Activated CD4-positive, alpha-beta T cell treated with anti-CD3 and anti-CD28 coated beads, Interleukin-2, amount 50 U/mL, for 1 hour (primary cell): Measurements from ENCODE around the gene MED13L.
"Not testable (repeated sequence)": the region's sequence is repeated elsewhere in the genome, so short reads cannot be mapped to it uniquely, and the experiment has no call there.

Source experiments
- DNase-seq: peaks from one replicate; pipeline ENCODE4 v3.0.0-alpha.2; 2020

The MED13L gene

DNA sequence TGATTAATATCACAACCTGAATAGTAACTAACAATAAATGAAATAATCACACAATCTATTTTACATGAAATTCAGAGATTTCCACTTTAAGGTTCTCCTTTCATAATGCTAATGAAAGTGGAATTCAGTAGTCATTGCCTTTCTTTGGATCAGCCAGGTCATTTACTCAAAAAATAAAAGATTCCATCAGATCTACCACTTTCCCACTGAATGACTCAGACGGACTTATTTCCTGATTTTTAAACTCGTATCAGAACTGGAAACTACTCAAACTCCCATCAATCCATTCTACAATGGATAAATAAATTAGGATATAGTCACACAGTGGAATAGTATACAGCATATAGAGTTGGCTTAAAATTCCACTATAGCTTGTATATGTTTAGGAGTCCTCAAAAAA, 237.1 kb downstream of the MED13L start:
- no peak for DNase-seq

DNA sequence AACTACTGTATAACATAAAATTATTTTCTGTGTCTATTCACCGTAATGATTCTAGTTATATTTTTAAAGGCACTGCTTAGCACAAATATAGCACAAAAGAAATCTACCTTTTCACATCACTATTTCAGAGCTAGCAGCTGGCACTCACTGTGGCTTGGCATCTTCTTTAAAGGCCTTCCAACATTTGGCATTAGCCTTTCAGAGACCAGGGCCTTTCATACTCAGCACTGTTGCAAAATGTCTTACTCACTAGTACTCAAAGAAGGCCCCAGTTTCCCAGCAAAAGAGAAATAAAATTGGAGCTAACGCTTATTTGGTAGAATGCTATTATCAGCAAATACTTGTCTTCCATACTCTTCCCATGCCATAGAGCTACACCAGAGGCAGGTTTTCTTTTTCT, 238.4 kb downstream of the MED13L start:
- no peak for DNase-seq

DNA sequence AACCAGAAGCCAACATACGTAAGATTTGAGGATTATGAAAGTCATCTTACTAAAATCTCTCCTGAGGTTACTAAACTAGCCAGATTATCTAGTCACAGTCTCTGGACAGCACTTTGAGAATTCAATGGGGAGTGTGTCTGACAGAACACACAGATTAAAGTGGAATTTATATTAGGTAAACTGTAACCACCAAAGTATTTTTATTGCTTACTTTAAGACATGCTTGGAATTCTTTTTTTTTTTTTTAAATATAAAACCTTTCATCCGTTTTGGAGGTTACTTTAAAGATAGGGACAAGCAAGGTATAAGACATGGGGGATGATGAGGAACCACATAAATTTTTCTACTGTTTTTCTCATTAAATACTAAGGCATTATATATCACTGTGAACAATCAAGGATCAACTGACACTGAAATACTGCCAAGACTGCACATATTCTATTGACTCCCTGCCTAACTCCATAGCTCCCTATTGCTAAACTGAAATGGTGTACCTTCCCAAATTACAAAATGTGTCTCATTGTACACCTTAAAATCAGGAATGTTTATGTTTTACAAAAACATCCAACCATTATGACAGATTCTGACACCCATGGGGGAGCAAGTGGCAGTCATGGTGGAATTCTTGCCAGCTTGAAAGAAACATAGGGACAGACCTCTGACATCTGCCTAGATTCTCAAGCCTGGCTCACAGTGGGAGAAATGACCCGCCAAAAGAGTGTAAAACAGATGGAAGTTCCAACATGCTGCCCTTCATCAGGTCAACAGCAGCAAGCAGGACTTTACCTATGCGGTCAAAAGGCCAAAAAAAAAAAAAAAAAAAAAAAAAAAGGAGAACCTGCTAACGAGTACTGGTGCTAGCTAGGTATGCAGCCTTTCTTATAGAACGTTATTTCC, 239.3 kb downstream of the MED13L start:
- no peak for DNase-seq

DNA sequence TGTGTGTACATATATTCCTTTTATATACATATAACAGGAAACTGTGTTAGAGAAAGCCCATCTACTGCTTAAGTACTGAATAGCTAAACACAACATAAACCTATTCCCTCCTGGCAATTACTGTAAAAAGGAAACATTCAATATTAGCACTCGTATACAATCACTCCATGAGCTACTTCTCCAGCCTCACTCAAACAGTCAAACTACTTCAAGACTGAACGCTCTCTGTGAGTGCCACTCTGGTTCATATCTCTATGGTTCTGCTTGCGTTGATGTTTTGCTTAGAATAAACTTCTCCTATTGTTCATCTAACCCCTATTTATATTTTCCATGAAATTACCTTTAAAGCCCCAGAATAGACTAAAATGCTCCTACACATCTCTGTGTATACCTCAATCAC, 243.7 kb downstream of the MED13L start:
- no peak for DNase-seq

DNA sequence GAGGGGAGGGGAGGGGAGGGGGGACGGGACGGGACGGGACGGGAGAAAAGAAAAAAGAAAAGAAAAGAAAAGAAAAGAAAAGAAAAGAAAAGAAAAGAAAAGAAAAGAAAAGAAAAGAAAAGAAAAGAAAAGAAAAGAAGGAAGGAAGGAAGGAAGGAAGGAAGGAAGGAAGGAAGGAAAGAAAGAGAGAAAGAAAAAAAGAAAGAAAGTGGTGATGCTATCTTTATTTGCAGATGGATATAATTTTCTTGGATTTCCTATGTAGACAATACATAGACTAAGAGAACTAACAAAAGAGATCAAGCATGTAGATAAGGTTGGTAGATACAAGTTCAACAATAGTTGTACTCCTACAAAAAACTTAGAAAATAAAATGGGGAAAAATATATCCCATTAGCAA, 245.9 kb downstream of the MED13L start:
- not testable (repeated sequence) for DNase-seq

DNA sequence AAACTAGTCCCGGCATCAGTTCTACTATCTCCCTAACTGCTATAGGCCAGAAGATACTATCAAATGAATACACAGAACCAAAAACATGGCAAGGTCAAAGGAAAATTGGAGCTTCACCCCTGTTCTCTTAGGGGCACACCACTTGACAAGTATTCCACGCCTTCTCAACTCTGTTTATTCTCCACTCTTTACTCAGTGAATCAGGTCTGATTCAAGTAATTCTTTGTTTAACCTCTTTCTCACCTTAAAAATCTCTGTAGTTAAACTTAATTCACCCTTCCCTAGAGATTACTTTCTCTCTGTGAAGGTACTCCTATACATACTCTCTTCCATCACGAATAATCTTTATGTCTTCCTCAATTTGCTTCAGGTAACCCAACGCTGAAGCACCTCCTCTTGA, 248.9 kb downstream of the MED13L start:
- DNase-seq = no peak

DNA sequence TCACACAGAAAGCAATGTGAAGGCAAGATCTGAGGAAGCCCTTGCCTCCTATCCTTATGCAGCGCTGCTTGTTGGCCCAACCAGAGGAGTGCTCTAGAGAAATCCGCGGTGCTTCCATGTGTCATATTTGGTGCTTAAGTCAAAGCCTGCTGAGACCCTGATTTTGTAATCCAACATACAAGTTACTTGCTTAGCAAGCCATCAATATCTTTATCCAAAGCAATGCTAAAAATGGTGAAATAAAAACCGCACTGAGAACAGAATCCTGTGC, 250.0 kb downstream of the MED13L start:
- DNase-seq = no peak

DNA sequence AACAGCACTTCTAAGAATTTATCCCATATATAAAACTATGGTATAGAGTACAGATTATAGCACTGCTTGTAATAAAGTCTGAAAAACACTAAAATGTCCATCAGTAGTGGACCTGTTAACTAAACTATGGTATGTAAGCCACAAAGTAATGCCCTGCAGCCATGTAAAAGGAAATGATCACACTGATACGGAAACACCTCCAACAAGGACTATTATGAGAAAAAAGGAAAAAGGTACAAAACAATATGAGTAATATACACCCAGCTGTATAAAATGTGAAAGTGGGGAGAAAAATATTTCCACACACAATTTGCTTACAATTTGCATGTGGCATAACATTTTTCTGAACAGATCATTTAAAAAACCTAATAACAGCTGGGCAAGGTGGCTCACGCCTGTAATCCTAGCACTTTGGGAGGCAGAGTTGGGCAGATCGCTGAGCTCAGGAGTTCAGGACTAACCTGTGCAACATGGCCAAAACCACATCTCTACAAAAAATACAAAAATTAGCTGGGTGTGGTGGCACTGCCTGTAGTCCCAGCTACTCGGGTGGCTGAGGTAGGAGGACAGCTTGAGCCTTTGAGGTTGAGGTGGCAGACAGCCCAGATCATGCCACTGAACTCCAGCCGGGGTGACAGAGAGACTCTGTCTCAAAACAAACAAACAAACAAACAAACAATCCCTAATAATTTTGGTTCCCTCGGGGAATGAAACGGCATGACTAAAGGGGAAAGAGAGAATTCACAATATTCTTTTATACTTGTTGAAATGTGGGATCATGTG, 250.5 kb downstream of the MED13L start:
- DNase-seq = no peak

DNA sequence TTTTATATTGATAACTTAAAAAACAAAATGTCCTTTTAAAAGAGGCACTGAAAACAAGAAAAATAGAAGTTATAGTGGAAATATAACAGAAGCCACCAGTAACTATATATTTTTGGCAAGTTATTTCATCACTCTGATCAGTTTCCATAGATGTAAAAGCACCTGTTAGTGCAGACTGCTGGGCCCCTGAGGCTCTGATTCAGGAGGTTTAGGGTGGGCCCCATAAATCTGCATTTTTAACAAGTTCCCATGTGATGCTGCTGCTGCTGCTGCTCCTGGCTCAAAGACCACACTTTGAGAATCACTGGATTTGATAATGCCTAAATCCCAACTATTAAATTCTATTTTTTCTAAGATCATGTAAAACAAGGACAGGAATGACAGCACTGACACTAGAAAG, 251.1 kb downstream of the MED13L start:
- no peak for DNase-seq

DNA sequence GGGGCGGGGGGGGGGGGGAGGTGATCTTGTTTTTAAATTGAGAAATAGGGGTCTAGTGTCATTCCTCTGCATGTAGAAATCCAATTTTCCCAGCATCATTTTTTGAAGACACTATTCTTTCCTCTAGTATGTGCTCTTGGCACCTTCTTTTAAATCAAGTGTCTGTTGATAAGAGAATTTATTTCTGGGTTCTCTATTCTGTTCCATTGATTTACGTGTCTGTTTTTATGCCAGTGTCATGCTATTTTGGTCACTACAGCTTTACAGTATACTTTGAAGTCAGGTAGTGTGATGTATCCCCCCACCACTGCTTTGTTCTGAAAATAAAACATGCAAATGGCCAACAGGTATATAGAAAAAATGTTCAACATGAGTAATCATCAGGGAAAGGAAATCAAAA, 252.7 kb downstream of the MED13L start:
- no peak for DNase-seq

DNA sequence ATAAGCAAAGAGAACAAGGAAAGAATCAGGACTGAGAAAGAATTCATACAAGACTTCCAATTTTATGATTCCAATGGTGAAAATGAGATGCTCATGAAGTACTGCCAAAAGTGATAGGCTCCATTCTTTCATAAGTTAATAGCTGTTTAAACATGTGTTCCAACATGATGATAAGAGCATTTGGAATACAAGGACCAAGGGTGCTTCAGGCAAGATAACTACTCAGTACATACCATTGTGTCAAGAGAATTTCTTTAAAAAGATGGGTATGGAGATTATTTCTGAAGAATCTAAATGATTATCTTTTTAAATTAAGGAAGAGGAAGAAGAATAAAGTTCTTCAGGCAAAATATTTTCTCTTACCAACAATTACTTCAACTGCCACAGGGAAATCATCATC, 258.1 kb downstream of the MED13L start:
- no peak for DNase-seq

DNA sequence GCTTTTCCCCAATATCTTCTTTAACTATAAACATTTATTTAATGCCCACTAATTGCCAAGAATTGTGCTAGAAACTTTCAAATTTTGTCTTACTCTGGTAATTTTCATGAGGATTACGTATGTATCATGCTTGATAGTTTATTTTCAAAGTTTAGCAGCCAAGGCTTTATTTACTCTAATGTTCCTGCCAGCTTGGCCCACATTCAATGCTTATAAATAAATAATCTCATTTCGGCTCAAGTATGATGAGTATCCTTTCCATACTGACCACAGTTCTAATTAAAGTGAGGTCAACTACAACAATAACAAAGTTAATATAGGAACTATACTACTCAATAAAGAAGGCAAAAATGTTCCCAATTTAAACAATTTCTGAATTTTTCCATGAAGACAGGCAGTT, 259.2 kb downstream of the MED13L start:
- no peak for DNase-seq

DNA sequence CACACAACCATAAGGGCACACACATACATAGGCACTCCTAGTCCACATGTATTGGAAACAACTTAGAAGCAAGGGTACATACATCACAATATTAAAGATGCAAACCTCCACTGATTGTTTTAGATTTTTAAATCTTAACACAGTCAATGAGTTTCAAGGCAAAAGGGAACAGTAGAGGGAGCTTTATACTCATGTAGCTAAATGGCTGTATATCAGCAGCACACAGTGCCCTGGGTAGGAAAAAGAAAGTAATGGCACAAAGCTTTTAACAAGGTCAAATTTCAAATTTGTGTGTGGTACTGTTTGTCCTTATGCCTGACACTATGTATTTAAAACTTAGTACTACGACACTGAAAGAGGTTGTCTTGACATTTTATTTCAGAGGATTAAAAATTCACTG, 262.0 kb downstream of the MED13L start:
- DNase-seq = no peak

DNA sequence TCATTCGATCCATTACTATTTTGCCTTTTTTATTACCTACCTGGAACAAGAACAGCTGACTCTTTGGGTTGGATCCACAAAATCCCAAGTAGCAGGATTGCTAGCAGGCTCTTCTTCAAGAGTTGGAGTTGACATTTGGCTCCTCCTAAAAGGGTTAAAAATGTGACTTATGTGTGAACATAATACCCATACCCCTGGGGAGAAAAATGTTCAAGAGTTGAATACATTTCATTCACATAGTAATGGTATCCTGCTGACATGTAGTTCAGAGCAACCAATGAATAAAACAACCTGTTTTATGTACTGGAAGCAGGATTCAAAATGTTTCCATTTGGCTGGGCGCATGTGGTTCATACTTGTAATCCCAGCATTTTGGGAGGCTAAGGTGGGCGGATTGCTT, 264.7 kb downstream of the MED13L start:
- no peak for DNase-seq

DNA sequence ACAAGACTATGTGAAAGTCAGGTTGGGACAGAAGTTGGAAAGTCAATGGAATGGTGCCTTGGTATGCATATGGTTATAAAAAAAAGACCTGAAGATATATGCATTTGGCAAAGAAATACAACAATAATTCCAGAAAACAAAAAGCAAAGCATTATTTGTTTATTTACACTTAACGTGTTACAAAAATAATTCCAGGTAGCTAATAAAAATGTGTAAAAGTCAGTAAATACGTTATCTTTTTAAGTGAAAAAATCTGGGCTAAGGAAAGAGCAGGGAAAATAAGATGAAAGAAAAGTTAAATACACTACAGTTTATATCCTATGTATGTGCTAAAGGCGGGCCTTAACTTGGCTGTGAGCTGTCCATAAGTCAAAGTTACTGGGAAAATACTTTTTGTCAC, 266.3 kb downstream of the MED13L start:
- no peak for DNase-seq

DNA sequence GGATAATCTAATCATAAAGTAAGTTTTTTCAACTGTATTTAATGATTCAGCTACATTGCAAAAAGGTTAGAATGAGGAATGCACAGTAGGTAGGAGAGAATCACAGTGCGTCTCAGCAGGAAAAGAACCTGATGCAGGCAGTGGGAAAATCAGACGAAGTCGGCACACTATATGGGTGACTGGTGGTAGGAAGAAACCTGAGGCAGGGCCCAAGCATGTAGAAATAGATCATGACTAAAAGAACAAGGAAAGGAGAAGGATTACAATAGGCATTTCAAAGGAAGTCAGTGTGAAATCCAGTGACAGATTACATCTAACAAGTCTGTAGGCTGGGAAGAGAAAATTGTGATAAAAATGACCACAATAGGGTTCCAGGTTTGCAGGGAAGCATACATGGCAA, 267.0 kb downstream of the MED13L start:
- no peak for DNase-seq

DNA sequence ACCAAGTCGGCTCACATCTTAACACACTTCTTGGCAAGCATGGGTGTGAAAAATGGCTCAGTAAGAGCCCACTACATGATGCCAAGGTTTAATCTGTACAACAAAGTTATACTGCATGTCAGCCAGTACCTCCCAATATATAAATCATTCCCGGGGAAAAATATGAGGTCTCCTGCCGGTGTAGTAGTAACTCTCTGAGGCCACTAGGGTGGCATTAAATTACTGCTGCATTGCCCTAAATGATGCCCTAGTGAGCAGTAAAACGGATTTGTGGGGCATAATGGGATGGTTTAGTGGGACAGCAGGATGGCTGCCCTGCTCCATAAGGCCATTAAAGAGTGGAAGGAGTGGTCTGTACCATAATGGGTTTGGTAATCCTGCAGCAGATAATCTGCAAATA, 267.7 kb downstream of the MED13L start:
- DNase-seq = no peak

DNA sequence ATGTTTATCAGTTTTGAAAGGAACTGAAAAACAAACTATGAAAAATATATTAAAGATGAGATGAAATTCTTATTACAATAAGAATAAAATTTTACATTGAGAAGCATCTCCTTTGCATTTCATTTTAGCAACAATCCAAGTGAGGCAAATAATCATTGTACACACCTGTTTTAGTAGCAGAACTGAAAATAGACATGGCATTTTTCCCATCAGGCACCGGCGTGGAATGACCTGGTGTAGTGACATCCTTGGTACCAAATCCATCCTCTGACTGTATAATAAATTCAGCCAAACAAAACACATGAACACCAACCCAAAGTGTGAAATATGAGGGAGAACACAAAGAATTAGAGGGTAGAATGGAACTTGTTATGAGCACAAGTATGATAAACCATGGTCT, 271.4 kb downstream of the MED13L start:
- DNase-seq = no peak

DNA sequence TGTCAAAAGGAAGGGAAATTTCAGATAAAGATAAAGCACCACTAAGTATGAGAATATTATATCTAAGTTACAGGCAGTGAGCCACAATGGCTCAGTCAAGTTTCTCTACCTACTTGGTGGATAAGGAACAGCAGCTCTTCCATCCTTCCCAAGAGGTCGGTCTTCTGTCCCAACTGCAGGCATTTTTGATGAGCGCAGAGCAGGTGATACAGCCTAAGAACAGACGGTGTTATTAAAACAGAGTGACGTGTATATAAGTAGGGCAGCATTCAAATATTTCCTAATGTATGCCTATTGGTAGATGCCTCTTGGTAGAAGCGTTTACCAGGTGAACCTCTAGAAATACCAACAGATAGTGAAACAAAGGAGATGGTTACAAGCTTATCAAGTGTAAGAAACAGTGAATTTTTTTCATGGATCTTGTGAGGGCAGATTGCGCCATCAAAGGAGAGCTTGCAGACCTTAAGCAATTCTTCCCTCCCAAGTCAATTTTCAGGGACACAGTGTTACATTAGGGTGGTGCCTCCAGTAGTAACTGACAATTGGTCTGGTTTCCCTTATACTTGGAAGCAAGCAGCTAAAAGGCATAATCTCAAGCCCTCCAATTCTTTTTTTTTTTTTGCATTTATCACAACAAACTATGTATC, 274.5 kb downstream of the MED13L start:
- no peak for DNase-seq

DNA sequence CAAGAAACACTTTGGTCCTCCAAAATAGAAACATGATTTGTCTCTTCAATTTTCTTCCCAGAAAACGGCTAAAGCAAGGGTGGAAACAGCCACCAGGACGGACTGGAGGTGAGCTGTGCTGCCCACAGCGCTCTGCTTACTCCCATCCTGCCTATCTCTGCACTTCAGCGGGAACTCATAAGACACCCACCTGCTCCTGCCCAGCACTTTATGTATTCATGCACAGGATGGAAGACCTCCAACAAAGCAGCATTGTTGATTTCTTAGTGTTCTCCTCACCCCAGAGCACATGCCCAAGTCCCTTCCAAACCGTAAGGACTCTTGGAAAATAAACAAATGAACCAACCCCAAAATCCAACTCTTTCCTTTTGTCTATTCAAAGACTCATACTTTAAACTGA, 277.2 kb downstream of the MED13L start:
- DNase-seq = no peak

DNA sequence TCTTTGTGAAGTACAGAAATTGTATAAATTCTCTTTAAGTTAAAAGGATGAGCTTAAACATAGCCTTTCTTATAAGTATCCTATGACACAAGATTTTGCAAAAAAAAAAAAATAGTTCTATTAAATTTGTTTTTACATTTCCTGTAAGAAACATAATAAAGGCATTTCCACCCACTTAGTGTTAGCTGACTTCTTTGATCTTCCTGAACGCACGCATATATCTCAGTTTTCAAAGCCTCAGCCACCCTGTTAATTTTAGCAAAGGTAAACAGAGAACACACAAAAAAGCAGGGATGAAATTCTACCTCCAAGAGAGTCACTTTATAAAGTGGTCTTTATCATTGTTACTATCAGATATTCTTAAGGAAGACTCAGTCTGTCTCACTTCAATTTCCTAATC, 277.9 kb downstream of the MED13L start:
- DNase-seq = no peak

DNA sequence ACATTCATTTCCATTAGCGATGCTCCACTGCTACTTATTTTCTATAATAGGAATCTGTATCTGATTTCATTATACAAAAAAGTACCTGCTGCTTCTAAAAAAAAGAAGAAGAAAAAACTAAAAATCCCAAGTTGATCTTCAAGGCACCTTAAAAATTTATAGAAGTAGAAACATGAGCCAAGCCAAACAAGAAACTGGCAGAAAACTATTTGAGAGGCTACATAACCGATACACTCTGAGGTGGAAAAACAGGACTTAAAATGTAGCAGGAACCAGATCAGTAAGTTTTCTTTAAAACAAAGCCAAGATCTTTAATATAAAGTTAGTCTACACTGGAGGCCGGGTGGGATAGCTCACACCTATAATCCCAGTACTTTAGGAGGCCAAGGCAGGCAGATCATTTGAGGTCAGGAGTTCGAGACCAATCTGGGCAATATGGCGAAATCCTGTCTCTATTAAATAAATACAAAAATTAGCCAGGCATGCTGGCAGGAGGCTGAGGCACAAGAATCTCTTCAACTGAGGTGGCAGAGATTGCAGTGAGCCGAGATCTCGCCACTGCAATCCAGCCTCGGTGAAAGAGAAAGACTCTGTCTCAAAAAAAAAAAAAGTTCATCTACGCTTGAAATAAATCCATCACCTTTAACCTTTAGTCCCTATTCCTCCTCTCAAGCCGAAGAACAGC, 278.6 kb downstream of the MED13L start:
- no peak for DNase-seq

DNA sequence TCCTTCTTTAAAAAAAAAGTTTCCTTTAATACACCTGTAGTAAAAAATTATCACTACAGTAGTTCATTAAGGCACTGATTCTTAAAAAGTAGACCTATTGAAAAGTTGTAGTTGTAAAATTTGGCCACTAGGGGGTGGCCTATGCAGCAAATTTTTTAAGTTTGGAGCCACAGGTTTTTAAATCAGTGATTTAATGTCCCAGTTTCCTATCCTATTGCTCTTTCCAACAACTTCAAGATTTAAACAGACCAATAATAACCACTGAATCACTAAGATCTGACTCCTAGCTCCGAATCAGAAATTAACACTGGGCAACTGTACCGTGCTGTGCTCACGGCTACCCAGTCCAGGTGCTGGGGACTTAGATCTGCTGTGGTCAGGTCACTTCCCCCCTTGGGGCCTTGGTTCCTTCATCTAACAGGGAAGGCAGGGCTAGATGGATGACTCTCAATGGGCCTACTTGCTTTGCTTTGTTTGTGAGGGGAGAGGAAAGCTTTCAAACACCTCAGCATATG, 279.3 kb downstream of the MED13L start:
- no peak for DNase-seq
